ENCODE results near the gene SPECC1. TPM values are rescaled to one million over a fixed set of nuclear protein-coding genes. Genes with fewer than 3 reads are reported as not detected.

Gene SPECC1
- polyA plus RNA-seq, 3 donors = 36.0 to 58.4 (median 50.5) TPM

- H3K27ac Mint-ChIP-seq = peak overlapping the region in 2 of 7 donors; percentile 4 to 9
Measured at GRCh38 chr17:20145567-20145966, 136.4 kb downstream of the SPECC1 start.

GRCh38 chr17:20149251-20149650 lies 140.1 kb downstream of the SPECC1 start:
- no peak overlapping the region for H3K9ac ChIP-seq (ENCODE audit: insufficient read depth, low read length, poor library complexity, severe bottlenecking)
- intact Hi-C loops (cut with micrococcal nuclease) = no loop called here
- H3K4me3 Mint-ChIP-seq = no peak overlapping the region
- H3K27me3 Mint-ChIP-seq (ENCODE audit: low read depth in 3 of 3) = peaks cover 0 to 2% (median 0%) of the 10 kb centered on the region in 3 donors
- peaks cover 40% of the 10 kb centered on the region for H3K79me2 ChIP-seq (ENCODE audit: insufficient read depth, low read length)
- H3K27ac Mint-ChIP-seq = no peak overlapping the region
- no peak overlapping the region for H3K4me2 ChIP-seq (replicated peaks; ENCODE audit: extremely low read depth, low read length, poor library complexity, severe bottlenecking)
- H3K27ac ChIP-seq (ENCODE audit: low read depth in 1 of 2, low read length in 2 of 2) = no peak overlapping the region
- no peaks in the 10 kb centered on the region for H3K4me1 ChIP-seq (ENCODE audit: control insufficient read depth in 1 of 2, insufficient read depth in 2 of 2, low read length in 2 of 2)
- H3K4me1 Mint-ChIP-seq = no peaks in the 10 kb centered on the region
- no peaks in the 10 kb centered on the region for H3K27me3 ChIP-seq (ENCODE audit: control insufficient read depth in 2 of 2, insufficient read depth in 2 of 2, low read length in 2 of 2)
- peaks cover 50% of the 10 kb centered on the region for H4K20me1 ChIP-seq (ENCODE audit: insufficient read depth, low read length)
- DNase-seq = no peak
- peaks cover 34 to 58% of the 10 kb centered on the region in 2 donors for H3K36me3 Mint-ChIP-seq
- no peaks in the 10 kb centered on the region for H3K9me3 Mint-ChIP-seq
- H2AFZ ChIP-seq (ENCODE audit: insufficient read depth, low read depth, low read length, poor library complexity, severe bottlenecking) = no peak overlapping the region
- H3K36me3 ChIP-seq (replicated peaks in 1 of 2; ENCODE audit: control insufficient read depth in 1 of 2, insufficient read depth in 2 of 2, low read length in 2 of 2) = peaks cover 25 to 53% of the 10 kb centered on the region in 2 donors
- H3K9me3 ChIP-seq (replicated peaks in 1 of 2; ENCODE audit: control insufficient read depth in 1 of 2, insufficient read depth in 1 of 2, low read length in 2 of 2) = no peaks in the 10 kb centered on the region
- H3K4me3 ChIP-seq (replicated peaks in 1 of 3; ENCODE audit: low read depth in 2 of 3, low read length in 3 of 3) = no peak overlapping the region
- WGBS (ENCODE audit: insufficient coverage) = 95% methylated on average over 4 of the region's 4 CpGs
- TF ChIP-seq CTCF (IDR thresholded peaks at IDR 0.05) = no peak

More at GRCh38 chr17:20145567-20145966, 136.4 kb downstream of the SPECC1 start:
- no peak overlapping the region for H3K4me2 ChIP-seq (replicated peaks; ENCODE audit: extremely low read depth, low read length, poor library complexity, severe bottlenecking)
- WGBS (ENCODE audit: insufficient coverage) = no CpG with 5 or more reads among the region's 1 CpG
- H3K9ac ChIP-seq (ENCODE audit: insufficient read depth, low read length, poor library complexity, severe bottlenecking) = no peak overlapping the region
- no peaks in the 10 kb centered on the region for H3K9me3 ChIP-seq (replicated peaks in 1 of 2; ENCODE audit: control insufficient read depth in 1 of 2, insufficient read depth in 1 of 2, low read length in 2 of 2)
- H3K27ac ChIP-seq (ENCODE audit: low read depth in 1 of 2, low read length in 2 of 2) = no peak overlapping the region
- H3K36me3 ChIP-seq (replicated peaks in 1 of 2; ENCODE audit: control insufficient read depth in 1 of 2, insufficient read depth in 2 of 2, low read length in 2 of 2) = peaks cover 32 to 73% of the 10 kb centered on the region in 2 donors
- H3K4me1 Mint-ChIP-seq = no peaks in the 10 kb centered on the region
- no peaks in the 10 kb centered on the region for H3K27me3 Mint-ChIP-seq (ENCODE audit: low read depth in 3 of 3)
- no peaks in the 10 kb centered on the region for H3K27me3 ChIP-seq (ENCODE audit: control insufficient read depth in 2 of 2, insufficient read depth in 2 of 2, low read length in 2 of 2)
- DNase-seq = no peak
- no peak overlapping the region for H2AFZ ChIP-seq (ENCODE audit: insufficient read depth, low read depth, low read length, poor library complexity, severe bottlenecking)
- intact Hi-C loops (cut with micrococcal nuclease) = no loop called here
- peaks cover 60% of the 10 kb centered on the region for H3K79me2 ChIP-seq (ENCODE audit: insufficient read depth, low read length)
- H3K4me3 ChIP-seq (replicated peaks in 1 of 3; ENCODE audit: low read depth in 2 of 3, low read length in 3 of 3) = no peak overlapping the region
- H3K36me3 Mint-ChIP-seq = peaks cover 48 to 74% of the 10 kb centered on the region in 2 donors
- H3K4me3 Mint-ChIP-seq = no peak overlapping the region
- TF ChIP-seq CTCF (IDR thresholded peaks at IDR 0.05) = no peak
- H4K20me1 ChIP-seq (ENCODE audit: insufficient read depth, low read length) = peaks cover 53% of the 10 kb centered on the region
- no peaks in the 10 kb centered on the region for H3K9me3 Mint-ChIP-seq
- no peaks in the 10 kb centered on the region for H3K4me1 ChIP-seq (ENCODE audit: control insufficient read depth in 1 of 2, insufficient read depth in 2 of 2, low read length in 2 of 2)
